Kidney epithelial cell (primary cell): ENCODE measurements around the gene IFT27. TPM values are rescaled to one million over a fixed set of nuclear protein-coding genes. Genes with fewer than 3 reads are reported as not detected.

Experiments used
- DNase-seq: peaks from one replicate; pipeline ENCODE4 v3.0.0-alpha.2; 2010; ENCODE audit warnings: low read depth
- H3K27me3 ChIP-seq: 2 replicates; pipeline ENCODE4 v1.6.0; 2011; ENCODE audit warnings: low read length; ENCODE audit not compliant: control insufficient read depth, insufficient read depth
- H3K36me3 ChIP-seq: 2 replicates; pipeline ENCODE4 v1.5.1; 2011; ENCODE audit warnings: low read length; ENCODE audit not compliant: control insufficient read depth, insufficient read depth
- H3K4me3 ChIP-seq: 2 replicates; pipeline ENCODE4 v1.5.1; 2011; ENCODE audit warnings: low read depth, mild to moderate bottlenecking, control low read depth, low read length
- total RNA-seq: library from RNA; depleted of rRNA; stranded (reverse); fragments of >200 nt; gene quantifications from 2 replicates; pipeline ENCODE4 v1.2.3, GENCODE V29; 2015
- TF ChIP-seq, protein P1 (sequence below): IDR thresholded peaks from 2 replicates; pipeline ENCODE4 v1.5.1; 2011; ENCODE audit warnings: mild to moderate bottlenecking, moderate library complexity, low read length, control low read depth, inconsistent platforms; ENCODE audit not compliant: insufficient read depth, poor library complexity, severe bottlenecking

IFT27 gene
- total RNA-seq, 1 donor from 2014 or later: 26.5 TPM

DNA sequence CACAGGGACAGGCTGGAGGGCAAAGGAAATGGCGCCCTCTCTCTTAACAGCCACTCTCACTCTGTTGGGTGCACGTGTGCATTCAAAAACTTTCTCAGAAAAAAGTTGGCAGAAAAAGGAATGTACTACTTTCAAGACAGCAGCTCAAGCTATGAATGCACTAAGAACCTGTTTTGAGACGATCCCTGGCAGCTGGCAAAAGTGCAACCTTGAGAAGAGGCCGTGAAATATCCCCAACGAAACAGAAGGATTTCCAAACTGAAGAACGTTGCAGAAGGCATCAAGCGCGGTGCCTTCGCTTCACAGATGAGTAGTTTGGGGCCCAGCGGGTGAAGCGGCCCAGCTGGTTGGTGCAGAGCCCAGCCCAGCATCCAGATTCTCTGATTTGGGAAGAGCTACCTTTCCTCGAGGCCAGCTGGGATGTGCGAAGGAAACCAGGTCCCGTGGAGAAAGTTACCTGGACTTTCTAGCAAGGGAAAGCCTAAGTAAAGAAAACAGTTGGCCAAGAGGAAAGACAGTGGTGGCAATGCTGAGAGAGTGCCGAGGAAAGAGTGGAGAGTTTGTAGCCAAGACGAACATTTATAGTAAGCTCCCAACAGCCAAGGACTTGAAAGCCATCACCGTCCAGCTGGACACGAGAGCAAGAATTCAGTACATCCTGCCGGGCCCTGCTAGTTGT is 16.3 kb downstream of the IFT27 start:
- no peak for DNase-seq
- H3K27me3 ChIP-seq: peaks cover 5% of the 10 kb centered on the region
- H3K36me3 ChIP-seq: no peaks in the 10 kb centered on the region
- TF ChIP-seq, protein P1, sequence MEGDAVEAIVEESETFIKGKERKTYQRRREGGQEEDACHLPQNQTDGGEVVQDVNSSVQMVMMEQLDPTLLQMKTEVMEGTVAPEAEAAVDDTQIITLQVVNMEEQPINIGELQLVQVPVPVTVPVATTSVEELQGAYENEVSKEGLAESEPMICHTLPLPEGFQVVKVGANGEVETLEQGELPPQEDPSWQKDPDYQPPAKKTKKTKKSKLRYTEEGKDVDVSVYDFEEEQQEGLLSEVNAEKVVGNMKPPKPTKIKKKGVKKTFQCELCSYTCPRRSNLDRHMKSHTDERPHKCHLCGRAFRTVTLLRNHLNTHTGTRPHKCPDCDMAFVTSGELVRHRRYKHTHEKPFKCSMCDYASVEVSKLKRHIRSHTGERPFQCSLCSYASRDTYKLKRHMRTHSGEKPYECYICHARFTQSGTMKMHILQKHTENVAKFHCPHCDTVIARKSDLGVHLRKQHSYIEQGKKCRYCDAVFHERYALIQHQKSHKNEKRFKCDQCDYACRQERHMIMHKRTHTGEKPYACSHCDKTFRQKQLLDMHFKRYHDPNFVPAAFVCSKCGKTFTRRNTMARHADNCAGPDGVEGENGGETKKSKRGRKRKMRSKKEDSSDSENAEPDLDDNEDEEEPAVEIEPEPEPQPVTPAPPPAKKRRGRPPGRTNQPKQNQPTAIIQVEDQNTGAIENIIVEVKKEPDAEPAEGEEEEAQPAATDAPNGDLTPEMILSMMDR: no peak
- no peak overlapping the region for H3K4me3 ChIP-seq

DNA sequence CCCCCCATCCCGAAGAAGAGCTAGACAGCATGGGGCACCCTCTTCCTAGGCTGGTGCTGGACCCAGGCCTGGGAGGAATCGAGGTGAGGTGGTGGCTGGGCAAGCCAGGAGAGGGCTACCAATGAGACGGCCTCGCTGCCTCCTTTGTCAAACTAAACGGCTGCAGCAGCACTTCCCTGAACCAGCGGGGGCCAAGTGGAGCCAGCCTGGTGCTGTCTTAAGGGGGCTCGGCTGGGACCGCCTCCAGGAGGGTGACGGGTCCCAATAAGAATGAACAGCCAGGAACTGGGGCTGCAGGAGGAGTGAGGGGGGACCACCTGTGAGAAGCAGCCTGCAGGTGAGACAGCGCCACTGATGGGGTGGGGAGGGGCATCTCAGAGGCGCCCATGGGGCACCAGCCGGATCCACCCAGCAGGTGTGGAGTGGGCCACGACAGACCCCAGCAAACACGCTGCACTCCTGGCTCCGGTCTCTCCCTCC is 17.1 kb downstream of the IFT27 start:
- H3K4me3 ChIP-seq: no peak overlapping the region
- TF ChIP-seq, protein P1: no peak
- DNase-seq: no peak

DNA sequence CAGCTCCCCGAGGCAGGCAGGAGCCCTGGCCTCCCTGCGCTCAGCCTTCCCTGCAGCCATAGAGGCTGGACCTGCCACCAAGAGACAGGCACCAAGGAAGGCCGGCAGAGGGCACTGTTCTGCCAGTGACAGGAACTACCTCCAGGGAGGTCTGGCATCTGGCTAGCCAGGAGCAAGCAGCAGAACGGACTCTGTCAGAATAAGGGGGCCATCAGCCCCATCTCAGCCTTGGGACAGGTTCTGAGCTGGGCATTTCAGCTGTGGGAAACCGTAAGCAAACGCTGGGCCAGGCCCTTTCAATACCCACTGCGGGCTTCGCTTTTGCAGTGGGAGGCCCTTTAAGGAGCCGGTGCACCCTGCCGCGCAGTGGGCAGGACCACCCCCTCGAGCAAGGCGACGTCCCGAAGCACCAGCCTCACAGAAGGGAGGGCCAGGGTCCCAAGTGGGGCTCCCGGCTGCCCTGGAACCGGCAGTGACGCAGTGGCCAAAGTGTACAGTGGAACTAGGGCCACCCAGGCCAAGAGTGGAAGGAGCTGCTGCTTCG is 18.2 kb downstream of the IFT27 start:
- H3K27me3 ChIP-seq: peaks cover 5% of the 10 kb centered on the region
- peak; percentile 19 for DNase-seq

More for the DNA sequence above, 17.1 kb downstream of the IFT27 start:
- H3K27me3 ChIP-seq: peaks cover 5% of the 10 kb centered on the region
- no peaks in the 10 kb centered on the region for H3K36me3 ChIP-seq

DNA sequence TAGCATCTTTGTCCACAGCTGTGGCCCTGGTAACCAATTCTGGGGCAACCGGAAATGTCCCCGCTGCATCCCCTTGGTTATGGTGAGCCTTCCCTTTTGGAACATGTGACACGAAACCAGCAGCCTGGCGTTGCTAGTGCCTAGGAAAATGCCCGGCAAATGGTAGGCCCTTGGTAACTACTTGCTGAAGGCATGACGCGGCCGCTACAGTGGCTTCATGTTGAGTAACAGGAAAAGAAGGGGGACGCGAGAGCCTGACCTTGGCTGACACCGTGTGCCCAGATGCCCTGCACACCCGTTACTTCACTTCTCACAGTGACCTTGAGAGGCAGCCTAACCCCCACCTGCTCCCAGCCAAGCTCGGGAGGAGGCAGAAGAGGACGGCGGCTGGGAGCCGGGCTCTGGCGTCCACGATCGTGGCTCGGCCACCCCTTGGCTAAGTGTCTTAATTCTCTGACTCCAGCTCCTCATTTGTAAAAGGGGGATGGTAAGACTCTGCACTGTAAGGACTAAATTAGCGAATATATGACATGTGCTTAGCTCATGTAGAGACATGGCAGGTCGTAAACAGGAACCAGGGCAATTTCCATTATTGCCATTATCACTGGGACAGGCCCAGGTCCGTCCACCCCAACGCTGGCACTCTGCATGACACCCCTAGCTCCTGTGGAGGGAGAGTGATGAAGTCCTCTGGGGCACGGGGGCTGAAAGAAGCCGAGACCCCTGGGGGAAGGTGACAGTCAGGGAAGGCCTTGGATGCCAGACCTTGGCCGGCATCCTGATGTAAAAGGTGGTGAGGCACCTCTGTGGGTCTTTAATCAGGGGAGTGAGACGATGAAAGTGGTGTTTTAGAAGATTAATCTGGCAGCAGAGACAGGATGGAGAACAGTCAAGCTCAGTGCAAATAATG is 18.9 kb downstream of the IFT27 start:
- TF ChIP-seq, protein P1: no peak
- Histone ChIP-seq H3K4me3 (no peak overlapping the region), H3K27me3 (peaks cover 5% of the 10 kb centered on the region), H3K36me3 (no peaks in the 10 kb centered on the region)
- DNase-seq: no peak

More for the DNA sequence above, 18.2 kb downstream of the IFT27 start:
- Histone ChIP-seq H3K36me3 (no peaks in the 10 kb centered on the region), H3K4me3 (no peak overlapping the region)
- TF ChIP-seq, protein P1: peak; percentile 88

DNA sequence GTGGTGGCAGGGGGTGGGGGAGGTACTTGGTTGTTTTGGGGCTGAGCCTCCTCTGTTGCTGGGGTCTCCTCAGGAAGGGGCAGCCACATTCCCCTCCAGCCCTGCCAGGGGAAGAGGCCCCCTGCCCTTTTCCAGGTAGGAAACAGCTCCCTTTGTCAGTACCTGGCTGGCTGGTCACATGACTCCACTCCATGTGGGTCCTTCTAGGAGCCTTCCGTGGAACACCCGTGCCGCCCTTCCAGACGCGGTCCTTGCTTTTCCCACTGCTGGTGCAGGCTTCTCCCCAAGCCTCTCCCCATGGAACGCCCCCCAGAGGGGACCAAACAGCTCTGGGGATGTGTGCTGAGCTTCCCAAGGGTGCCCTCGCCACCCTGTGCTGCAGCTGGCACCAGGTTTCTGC is 19.9 kb downstream of the IFT27 start:
- Histone ChIP-seq H3K36me3 (no peaks in the 10 kb centered on the region), H3K27me3 (peaks cover 5% of the 10 kb centered on the region), H3K4me3 (no peak overlapping the region)
- no peak for DNase-seq
- TF ChIP-seq, protein P1: no peak
